Neutrophil (primary cell): ENCODE measurements around the gene SHKBP1.

Experiments
- H3K27ac ChIP-seq: fragments of 200-600 bp; sonication (generic); 2 replicates; pipeline ENCODE4 v1.5.1; 2016; ENCODE audit warnings: mild to moderate bottlenecking, moderate library complexity
- H3K27me3 ChIP-seq: fragments of 200-600 bp; sonication (generic); 2 replicates; pipeline ENCODE4 v1.6.0; 2016; ENCODE audit warnings: mild to moderate bottlenecking
- H3K36me3 ChIP-seq: fragments of 200-600 bp; sonication (generic); 2 replicates; pipeline ENCODE4 v1.5.1; 2017
- H3K4me1 ChIP-seq, 2 experiments: fragments of 200-600 bp in 1 of 2; sonication (generic) in 1 of 2; 1 replicate in 1 of 2; 2 replicates in 1 of 2; pipeline versions ENCODE4 v1.5.1 to v1.6.1; 2013 to 2016; ENCODE audit warnings: low read depth in 1 of 2, low read length in 1 of 2, mild to moderate bottlenecking in 1 of 2, moderate library complexity in 1 of 2; ENCODE audit not compliant: control insufficient read depth in 1 of 2, insufficient read depth in 1 of 2
- H3K4me3 ChIP-seq, 2 experiments: fragments of 200-600 bp in 1 of 2; sonication (generic) in 1 of 2; 1 replicate in 1 of 2; 2 replicates in 1 of 2; pipeline ENCODE4 v1.5.1; 2013 to 2016; ENCODE audit warnings: low read depth in 1 of 2, low read length in 1 of 2, mild to moderate bottlenecking in 1 of 2, moderate library complexity in 1 of 2
- H3K9me3 ChIP-seq: fragments of 200-600 bp; sonication (generic); 2 replicates; pipeline ENCODE4 v1.5.1; 2016
- CTCF ChIP-seq: fragments of 200-600 bp; sonication (generic); IDR thresholded peaks from 2 replicates; pipeline ENCODE4 v1.5.1; 2016; ENCODE audit warnings: antibody characterized with exemption

The SHKBP1 gene

DNA sequence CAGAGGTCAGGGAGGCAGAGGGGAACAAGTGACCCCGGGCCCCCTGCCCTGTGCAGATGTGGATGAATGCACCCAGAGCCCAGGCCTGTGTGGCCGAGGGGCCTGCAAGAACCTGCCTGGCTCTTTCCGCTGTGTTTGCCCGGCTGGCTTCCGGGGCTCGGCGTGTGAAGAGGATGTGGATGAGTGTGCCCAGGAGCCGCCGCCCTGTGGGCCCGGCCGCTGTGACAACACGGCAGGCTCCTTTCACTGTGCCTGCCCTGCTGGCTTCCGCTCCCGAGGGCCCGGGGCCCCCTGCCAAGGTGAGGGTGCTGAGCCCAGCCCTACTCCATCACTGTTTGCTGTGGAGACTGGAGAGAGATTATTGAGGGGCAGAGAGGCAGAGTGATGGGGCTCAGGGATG is 34.4 kb downstream of the SHKBP1 start:
- Histone ChIP-seq H3K27me3 (peaks cover 100% of the 10 kb centered on the region), H3K9me3 (no peaks in the 10 kb centered on the region), H3K4me3 (no peak overlapping the region), H3K4me1 (peaks cover 27 to 31% of the 10 kb centered on the region in 2 experiments), H3K36me3 (no peaks in the 10 kb centered on the region), H3K27ac (no peak overlapping the region)
- TF ChIP-seq CTCF, result no peak

- H3K4me1 ChIP-seq, result peaks cover 26 to 29% of the 10 kb centered on the region in 2 experiments
- no peak overlapping the region for H3K4me3 ChIP-seq
Observed at GRCh38 chr19:40611900-40612698, 35.4 kb downstream of the SHKBP1 start.

GRCh38 chr19:40612831-40613689 is 36.4 kb downstream of the SHKBP1 start:
- H3K4me1 ChIP-seq, result peaks cover 26 to 29% of the 10 kb centered on the region in 2 experiments
- H3K4me3 ChIP-seq, result peak overlapping the region; percentile 51 to 60
- H3K27ac ChIP-seq, result no peak overlapping the region
- H3K9me3 ChIP-seq, result no peaks in the 10 kb centered on the region
- peaks cover 92% of the 10 kb centered on the region for H3K27me3 ChIP-seq
- TF ChIP-seq CTCF, result no peak
- H3K36me3 ChIP-seq, result no peaks in the 10 kb centered on the region

More at GRCh38 chr19:40611900-40612698, 35.4 kb downstream of the SHKBP1 start:
- no peak overlapping the region for H3K27ac ChIP-seq
- no peaks in the 10 kb centered on the region for H3K36me3 ChIP-seq
- TF ChIP-seq CTCF, result no peak
- no peaks in the 10 kb centered on the region for H3K9me3 ChIP-seq
- H3K27me3 ChIP-seq, result peaks cover 98% of the 10 kb centered on the region

GRCh38 chr19:40613690-40614621 is 37.3 kb downstream of the SHKBP1 start:
- Histone ChIP-seq H3K27ac (no peak overlapping the region), H3K4me1 (peaks cover 26 to 29% of the 10 kb centered on the region in 2 experiments), H3K36me3 (no peaks in the 10 kb centered on the region), H3K27me3 (peaks cover 83% of the 10 kb centered on the region), H3K4me3 (peak overlapping the region; percentile 51 to 60), H3K9me3 (no peaks in the 10 kb centered on the region)
- TF ChIP-seq CTCF, result no peak
